IPS-18a (cell line): ENCODE measurements around the gene POC1A.

ENCODE experiments used
- H3K27ac ChIP-seq: one replicate; pipeline ENCODE4 v1.5.1; 2013; ENCODE audit warnings: low read length
- H3K27me3 ChIP-seq: one replicate; pipeline ENCODE4 v1.6.1; 2013; ENCODE audit warnings: mild to moderate bottlenecking, low read length; ENCODE audit not compliant: control insufficient read depth, insufficient read depth
- H3K36me3 ChIP-seq: one replicate; pipeline ENCODE4 v1.6.1; 2013; ENCODE audit warnings: low read depth, low read length; ENCODE audit not compliant: control insufficient read depth
- H3K4me1 ChIP-seq: one replicate; pipeline ENCODE4 v1.6.1; 2013; ENCODE audit warnings: low read depth, low read length; ENCODE audit not compliant: control insufficient read depth
- H3K4me3 ChIP-seq: one replicate; pipeline ENCODE4 v1.5.1; 2013; ENCODE audit warnings: low read length
- H3K9ac ChIP-seq: one replicate; pipeline ENCODE4 v1.6.1; 2013; ENCODE audit warnings: mild to moderate bottlenecking, low read length, moderate library complexity
- H3K9me3 ChIP-seq: one replicate; pipeline ENCODE4 v1.6.1; 2013; ENCODE audit warnings: low read depth, low read length; ENCODE audit not compliant: control insufficient read depth

POC1A gene

DNA sequence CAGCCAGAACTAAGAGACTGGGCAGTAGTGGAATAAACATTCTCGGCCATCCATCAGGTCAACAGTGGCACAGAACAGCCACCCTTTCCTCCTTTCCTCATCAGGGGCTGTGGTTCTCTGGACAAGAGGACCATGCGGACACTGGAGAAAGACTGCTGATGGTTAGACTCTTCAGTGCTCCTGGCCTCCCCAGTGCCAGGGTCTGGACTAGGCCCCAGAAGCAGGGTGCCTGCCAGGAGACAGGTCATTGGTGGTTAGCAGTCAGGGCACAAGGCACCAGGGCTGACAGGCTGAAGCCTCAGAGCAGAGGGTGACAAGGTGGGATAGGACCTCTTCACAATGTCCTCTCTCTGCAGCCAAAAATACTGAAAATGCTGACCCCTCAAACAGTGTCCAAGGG is 30.1 kb downstream of the POC1A start:
- Histone ChIP-seq H3K27me3 (no peaks in the 10 kb centered on the region), H3K36me3 (peaks cover 22% of the 10 kb centered on the region), H3K27ac (no peak overlapping the region), H3K9me3 (no peaks in the 10 kb centered on the region), H3K4me1 (no peaks in the 10 kb centered on the region), H3K4me3 (no peak overlapping the region), H3K9ac (no peak overlapping the region)

- Histone ChIP-seq H3K27ac (no peak overlapping the region), H3K27me3 (no peaks in the 10 kb centered on the region), H3K4me1 (no peaks in the 10 kb centered on the region), H3K9ac (no peak overlapping the region), H3K36me3 (peaks cover 22% of the 10 kb centered on the region), H3K9me3 (no peaks in the 10 kb centered on the region), H3K4me3 (no peak overlapping the region)
These were observed 31.0 kb downstream of the POC1A start for GRCh38 chr3:52123106-52123725.

DNA sequence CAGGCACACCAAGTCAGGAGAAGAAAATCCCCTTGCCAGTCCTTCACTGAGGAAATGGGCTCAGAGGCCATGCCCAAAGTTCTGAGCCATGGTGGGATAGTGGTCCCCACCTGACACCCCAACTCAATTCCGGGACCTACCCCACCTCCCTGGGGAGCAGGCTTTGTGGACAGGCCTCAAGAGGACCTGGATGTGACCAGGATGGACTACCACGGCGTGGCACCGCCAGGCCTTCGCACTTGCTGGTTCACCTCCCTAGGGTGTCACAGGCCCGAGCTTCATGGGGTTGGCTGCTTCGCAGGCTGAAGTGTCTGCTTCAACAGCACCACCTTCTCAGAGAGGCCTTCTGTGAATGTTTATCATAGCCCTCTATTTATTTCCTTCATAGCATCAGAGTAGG is 31.7 kb downstream of the POC1A start:
- no peaks in the 10 kb centered on the region for H3K9me3 ChIP-seq
- no peak overlapping the region for H3K27ac ChIP-seq
- H3K4me3 ChIP-seq, result no peak overlapping the region
- H3K27me3 ChIP-seq, result no peaks in the 10 kb centered on the region
- no peaks in the 10 kb centered on the region for H3K4me1 ChIP-seq
- peaks cover 22% of the 10 kb centered on the region for H3K36me3 ChIP-seq
- H3K9ac ChIP-seq, result no peak overlapping the region

- H3K9ac ChIP-seq, result no peak overlapping the region
- no peaks in the 10 kb centered on the region for H3K27me3 ChIP-seq
- no peaks in the 10 kb centered on the region for H3K4me1 ChIP-seq
- no peak overlapping the region for H3K27ac ChIP-seq
- peaks cover 22% of the 10 kb centered on the region for H3K36me3 ChIP-seq
- H3K4me3 ChIP-seq, result no peak overlapping the region
- no peaks in the 10 kb centered on the region for H3K9me3 ChIP-seq
These were observed 32.4 kb downstream of the POC1A start for GRCh38 chr3:52121813-52122212.

DNA sequence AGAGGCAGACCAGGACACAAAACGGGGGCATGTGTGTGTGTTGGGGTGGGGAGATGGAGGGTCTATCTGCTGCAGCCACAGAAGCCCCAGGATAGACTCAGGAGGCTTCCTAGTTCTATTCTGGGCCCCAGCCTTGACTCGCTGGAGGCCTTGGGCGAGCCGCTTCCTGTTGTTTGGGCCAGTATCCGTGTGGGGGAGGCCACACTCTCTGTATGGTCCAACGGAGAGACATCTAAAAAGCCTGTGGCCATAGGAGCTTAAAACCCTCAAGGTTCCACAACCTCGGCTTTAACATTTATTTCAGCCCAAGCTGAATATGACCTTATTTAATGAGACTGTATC is 32.8 kb downstream of the POC1A start:
- H3K36me3 ChIP-seq, result peaks cover 22% of the 10 kb centered on the region
- no peaks in the 10 kb centered on the region for H3K9me3 ChIP-seq
- no peak overlapping the region for H3K27ac ChIP-seq
- H3K27me3 ChIP-seq, result no peaks in the 10 kb centered on the region
- no peak overlapping the region for H3K9ac ChIP-seq
- H3K4me3 ChIP-seq, result no peak overlapping the region
- no peaks in the 10 kb centered on the region for H3K4me1 ChIP-seq

DNA sequence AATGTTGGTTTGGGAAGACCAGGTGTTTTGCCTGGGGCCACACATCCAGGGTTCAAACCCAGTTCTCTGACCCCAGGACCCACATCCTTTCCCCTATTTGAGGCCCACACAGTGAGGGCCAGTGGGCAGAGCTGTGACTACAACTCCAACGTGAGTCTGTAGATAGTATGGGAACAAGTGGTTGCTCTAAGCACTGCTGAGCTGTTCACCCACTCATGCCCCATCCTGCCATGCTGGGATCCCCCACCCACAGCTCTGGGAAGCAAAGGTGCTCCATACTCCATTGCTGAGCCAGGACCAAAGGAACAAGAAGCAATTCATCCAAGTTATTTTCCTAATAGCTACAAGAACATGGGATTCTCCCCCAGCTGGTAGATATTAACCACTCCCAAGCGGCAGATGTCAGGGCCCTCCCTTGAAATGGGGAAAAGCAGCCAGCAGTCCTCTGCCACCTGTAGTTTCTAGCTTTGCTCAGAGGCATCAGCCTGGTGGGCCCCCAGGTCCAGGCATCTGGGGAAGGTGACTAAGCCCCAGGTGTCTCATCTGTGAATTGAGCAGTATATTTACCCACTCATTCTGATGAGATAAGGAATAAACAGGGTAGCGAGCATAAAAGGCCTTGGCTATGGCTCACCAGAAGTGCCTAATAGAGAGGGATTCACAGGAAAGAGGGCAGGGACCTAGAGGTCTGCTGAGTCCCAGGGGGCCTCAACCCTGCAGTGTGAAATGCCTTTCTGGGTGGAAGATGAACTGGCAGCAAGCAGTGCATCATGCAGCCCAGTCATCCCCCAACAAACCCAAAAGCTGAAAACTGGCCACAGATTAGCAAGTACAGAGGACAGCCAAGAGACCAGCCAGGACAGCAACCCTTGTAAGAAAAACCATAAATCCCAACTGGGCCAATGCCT is 33.4 kb downstream of the POC1A start:
- Histone ChIP-seq H3K9ac (no peak overlapping the region), H3K27me3 (no peaks in the 10 kb centered on the region), H3K4me3 (no peak overlapping the region), H3K4me1 (no peaks in the 10 kb centered on the region), H3K9me3 (no peaks in the 10 kb centered on the region), H3K27ac (no peak overlapping the region), H3K36me3 (peaks cover 22% of the 10 kb centered on the region)

DNA sequence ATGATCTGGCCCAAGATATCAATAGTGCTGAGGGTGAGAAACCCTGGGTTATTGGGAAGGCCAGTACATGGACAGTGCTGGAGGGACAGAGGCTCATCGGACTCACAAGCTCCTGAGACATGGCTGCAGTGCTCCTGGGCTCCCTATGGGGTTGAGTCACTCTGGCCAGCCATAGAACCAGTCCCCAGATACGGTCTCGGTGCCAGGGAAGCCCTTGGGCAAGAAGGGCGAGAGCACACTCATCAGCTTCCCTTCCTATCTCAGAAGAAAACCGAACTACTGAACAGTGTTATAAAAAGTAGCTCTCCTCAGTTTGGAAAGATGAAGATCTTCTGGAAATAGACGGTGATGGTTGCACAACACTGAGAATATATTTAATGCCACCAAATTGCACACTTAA is 34.4 kb downstream of the POC1A start:
- Histone ChIP-seq H3K36me3 (peaks cover 15% of the 10 kb centered on the region), H3K9ac (no peak overlapping the region), H3K4me1 (no peaks in the 10 kb centered on the region), H3K27me3 (no peaks in the 10 kb centered on the region), H3K4me3 (no peak overlapping the region), H3K27ac (no peak overlapping the region), H3K9me3 (no peaks in the 10 kb centered on the region)

DNA sequence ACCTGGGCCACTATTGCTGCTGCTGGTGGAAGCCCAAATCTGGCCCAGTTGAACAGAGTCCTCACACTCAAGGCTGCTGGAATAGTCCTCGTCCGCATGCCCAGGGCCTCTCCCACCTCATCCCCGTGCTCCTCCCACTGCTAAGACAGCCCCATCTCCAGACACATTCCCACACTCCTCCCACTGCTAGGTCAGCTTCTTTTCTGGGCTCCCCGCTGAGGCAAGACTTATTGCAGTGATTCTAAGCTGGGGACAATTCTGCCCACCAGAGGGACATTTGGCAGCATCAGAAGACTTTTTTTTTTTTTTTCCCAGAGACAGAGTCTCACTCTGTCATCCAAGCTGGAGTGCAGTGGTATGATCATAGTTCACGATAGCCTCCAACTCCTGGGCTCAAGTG is 35.1 kb downstream of the POC1A start:
- Histone ChIP-seq H3K36me3 (peaks cover 15% of the 10 kb centered on the region), H3K9me3 (no peaks in the 10 kb centered on the region), H3K27ac (no peak overlapping the region), H3K27me3 (no peaks in the 10 kb centered on the region), H3K4me3 (no peak overlapping the region), H3K9ac (no peak overlapping the region), H3K4me1 (no peaks in the 10 kb centered on the region)

DNA sequence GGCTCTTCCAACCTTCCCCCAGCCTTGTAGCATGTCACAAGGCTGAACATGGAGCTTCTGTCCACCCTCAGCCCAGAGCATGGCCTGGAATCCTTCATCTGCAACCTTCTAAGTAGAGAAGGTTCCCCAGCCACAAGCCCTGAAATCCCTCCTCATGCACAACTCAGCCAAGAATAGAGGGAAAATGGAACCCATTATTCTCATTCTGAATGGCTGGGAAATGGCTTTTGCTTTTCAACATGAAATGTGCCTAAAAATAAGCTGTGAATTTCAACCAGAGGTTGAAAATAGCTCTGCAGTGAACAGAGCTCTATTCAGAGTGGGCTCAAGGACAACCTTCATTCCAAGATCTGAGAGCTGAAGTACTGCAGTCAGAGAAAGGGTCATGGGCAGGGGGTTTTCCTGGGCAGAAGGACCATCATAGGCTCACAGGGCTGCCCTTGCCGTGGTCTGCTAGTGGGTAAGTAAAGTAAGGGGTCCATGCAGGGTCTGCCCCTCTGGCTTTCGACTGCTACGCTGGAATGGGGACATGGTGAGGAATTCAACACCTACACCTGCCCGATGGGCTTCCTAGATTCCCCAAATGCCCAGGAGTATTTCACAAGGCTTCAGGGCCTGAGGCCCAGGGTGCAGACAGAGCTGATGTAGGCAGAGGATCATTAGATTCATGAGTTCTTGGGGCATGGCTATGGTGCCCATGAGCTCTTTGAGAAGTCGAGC is 35.9 kb downstream of the POC1A start:
- H3K4me1 ChIP-seq, result no peaks in the 10 kb centered on the region
- no peaks in the 10 kb centered on the region for H3K9me3 ChIP-seq
- no peak overlapping the region for H3K27ac ChIP-seq
- H3K36me3 ChIP-seq, result peaks cover 15% of the 10 kb centered on the region
- H3K9ac ChIP-seq, result no peak overlapping the region
- H3K4me3 ChIP-seq, result no peak overlapping the region
- no peaks in the 10 kb centered on the region for H3K27me3 ChIP-seq

DNA sequence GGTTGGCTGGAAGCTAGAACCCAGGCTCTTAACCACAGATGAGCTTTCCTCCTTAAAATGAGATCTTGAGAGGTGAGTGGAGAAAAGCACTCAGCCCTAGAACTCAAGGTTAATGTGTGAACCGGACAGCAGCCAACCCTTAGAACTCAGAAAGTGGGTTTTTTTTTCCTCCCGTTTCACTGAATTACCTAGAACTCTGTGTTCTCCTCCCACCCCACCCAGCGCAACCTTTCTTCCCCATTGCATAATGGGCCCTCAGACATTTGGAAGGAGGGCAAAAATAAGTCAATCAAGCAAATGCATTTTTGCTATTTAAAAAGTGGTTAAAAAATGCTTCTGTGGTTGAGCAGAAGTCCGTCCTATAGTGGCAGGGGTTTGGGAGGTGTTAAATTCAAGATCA is 36.7 kb downstream of the POC1A start:
- H3K36me3 ChIP-seq, result peaks cover 15% of the 10 kb centered on the region
- no peaks in the 10 kb centered on the region for H3K27me3 ChIP-seq
- no peaks in the 10 kb centered on the region for H3K9me3 ChIP-seq
- H3K27ac ChIP-seq, result no peak overlapping the region
- H3K9ac ChIP-seq, result no peak overlapping the region
- H3K4me1 ChIP-seq, result no peaks in the 10 kb centered on the region
- no peak overlapping the region for H3K4me3 ChIP-seq

GRCh38 chr3:52112056-52112455 is 42.2 kb downstream of the POC1A start:
- no peak overlapping the region for H3K27ac ChIP-seq
- no peaks in the 10 kb centered on the region for H3K4me1 ChIP-seq
- H3K9me3 ChIP-seq, result no peaks in the 10 kb centered on the region
- no peak overlapping the region for H3K9ac ChIP-seq
- H3K4me3 ChIP-seq, result no peak overlapping the region
- peaks cover 11% of the 10 kb centered on the region for H3K36me3 ChIP-seq
- no peaks in the 10 kb centered on the region for H3K27me3 ChIP-seq
